HG03039 (cell line): Measurements from ENCODE around the gene HNRNPL.
"Not testable (repeated sequence)": the region's sequence is repeated elsewhere in the genome, so short reads cannot be mapped to it uniquely, and the experiment has no call there.

Source experiments
- ATAC-seq: cut with Tn5 transposase; IDR thresholded peaks from one replicate; pipeline ENCODE4 v1.9.1; 2021; ENCODE audit warnings: mild to moderate bottlenecking, moderate library complexity; ENCODE audit not compliant: unreplicated experiment

The HNRNPL gene

DNA sequence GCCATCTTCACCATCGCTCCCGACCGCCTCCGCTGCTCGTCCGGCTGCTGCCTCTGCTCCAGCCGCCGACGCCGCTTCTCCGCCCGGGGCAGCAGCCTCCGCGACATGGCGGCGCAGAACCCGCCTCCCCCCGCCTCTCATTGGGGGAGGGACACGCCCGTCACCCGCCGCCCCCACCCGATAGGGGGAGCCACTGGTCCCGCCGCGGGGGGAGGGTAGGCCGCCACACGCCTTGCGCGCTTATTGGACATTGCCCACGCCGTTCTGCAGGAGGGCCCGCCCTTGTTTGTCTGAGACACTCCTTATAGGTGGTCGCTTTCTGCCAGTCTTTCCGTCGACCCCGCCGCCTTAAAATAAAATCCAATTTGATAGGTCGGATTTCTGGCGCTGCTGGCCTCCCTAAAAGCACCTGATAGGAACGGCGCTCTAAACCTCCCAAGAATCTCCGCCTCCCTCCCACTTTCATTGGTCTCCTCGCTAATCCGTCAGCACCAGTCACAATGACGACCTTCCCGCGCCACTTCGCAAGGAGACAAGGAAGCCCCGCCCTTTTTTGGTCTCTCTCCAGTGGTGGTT, at the start of gene HNRNPL:
Gene HNRNPL (minus strand): TSS at position 127 of the 576 bp plus-strand sequence. CDS start 20 bp downstream, at position 107.
- peak; percentile 45 for ATAC-seq

DNA sequence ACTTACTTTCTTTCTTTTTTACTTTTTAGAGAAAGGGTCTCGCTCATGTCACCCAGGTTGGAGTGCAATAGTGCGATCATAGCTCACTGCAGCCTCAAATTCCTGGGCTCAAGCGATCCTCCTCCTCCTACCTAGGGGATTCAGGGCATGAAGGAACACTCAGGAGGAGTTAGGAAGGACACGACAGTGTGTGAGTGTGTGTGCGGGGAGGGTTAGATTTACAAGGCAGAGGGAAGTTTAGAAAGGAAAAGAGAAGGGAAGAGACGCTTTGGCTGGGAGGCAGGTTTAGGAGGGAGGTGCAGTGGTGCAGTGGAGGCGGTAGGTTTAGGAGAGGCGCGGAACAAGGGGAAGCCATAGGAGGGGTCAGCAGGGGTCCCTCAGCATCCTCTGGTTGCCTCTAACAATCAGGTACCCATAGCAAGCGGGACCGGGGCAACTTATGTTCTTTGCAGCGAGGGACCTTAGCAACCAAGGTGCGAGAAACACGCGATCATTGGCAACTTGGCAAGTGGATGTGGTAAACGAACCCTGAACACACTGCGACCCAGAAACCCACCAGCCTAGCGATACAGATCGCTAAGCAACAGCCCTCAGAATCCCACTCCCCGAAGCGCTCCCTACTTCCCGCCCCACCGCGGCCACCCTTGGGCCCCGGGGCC, 49.1 kb upstream of the HNRNPL start:
- ATAC-seq = no peak

DNA sequence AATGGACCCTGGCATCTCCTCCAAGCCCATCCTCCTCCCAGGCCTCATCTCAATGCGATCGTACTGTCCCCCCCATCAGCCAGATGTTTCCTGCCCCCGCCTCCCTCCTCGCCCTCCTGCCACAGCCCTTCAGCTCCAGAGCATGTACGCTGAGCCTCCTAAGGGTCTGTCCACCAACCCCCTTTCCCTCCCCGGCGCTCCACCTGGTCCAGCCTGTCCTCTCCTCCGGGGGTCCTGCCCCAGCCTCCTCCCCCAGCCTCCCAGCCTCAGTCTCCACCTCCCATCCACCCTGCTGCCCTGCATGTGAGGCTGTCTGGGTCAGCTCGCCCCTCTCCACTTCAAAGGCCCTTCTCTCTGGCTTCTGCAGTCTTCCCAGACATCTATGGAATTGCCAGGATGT, 45.2 kb upstream of the HNRNPL start:
- no peak for ATAC-seq

DNA sequence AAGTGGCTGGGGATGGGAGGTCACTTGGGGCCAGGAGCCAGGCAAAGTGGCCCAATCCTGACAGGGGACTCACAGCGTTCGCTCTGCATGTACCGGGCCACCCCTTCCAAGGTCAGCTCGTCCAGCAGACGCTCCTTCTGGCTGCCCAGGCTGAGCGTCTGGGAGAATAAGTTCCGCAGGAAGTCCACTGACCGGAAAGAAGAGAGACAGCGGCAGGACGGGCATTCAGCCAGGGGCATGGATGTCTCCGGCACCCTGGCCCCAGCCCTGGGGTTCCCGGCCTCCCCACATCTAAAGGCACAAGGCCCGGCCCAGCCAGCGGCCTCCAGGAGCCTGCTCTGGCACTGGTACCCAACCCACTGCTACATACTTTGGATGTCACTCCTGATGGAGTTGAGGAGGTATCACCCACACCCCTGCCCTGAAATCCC, 43.6 kb upstream of the HNRNPL start:
- ATAC-seq = no peak

DNA sequence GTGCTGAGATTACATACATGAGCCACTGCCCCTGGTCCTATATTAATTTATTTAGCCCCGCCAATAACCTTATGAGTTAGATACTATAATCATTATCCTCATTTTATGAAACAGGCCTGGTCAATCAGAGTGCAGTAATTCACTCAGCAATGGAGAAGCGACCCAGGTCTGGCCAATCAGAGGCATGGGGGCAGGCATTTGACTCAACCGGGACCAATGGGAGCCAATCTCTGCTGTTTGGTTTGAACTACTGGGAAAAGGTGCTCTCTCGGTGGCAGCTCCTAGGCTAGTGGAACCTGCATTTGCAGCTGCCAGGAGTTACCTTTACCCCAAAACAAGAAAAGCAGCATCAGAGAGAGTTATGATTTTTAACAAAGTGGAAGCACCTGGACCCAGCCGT, 43.1 kb upstream of the HNRNPL start:
- no peak for ATAC-seq

DNA sequence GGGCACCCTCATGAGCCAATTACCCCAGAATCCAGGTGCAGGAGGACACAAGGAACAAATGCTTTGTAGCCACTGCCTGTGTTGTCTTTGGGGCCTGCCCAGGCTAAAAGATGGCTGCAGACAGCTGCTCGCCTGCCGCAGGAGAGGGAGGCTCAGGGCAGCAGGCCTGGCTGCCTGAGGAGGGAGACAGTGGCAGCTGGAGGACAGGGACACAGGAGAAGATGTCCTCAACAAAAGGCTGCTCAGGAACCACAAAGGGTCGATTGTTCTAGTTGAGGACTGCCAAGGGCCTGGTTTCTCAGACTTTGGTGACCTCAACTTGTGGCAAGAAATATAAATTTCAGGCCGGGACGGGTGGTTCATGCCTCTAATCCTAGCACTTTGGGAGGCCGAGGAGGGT, 42.0 kb upstream of the HNRNPL start:
- no peak for ATAC-seq

DNA sequence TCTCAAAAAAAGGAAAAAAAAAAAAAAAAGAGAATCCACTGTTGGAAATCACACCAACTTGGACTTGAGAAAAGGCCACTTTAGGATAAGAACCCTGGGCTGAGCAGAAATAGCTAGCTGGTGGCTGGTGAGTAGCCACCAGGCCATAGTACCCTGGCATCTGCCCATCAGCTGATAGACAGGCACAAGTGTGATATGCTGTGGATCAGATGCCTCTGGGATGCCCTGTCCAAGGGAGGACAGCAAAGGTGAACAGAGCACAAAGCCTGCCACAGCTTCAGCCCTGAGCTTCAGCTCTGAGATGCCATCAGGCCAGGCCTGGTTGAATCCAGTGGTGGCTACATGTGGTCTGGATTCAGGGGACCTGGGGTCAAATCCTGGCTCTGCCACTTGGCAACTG, 40.9 kb upstream of the HNRNPL start:
- no peak for ATAC-seq

DNA sequence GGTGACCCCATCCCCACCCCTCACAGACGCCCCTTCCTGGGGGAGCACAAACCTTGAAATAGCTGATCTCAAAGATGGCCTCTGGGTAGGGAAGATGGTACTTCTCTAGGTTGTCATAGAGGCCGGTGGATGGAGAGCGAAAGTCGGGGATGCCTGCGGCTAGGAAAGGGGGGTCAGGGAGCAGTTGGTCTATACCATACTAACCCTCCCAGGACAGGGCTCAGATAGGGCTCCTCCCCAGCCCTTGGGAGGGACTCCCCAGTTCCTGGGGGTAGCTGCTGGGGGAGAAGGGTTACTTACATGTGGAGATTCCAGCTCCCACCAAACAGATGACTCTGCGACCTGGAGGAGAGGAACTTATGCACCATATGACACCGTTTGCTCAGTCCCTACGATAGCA, 40.0 kb upstream of the HNRNPL start:
- ATAC-seq = no peak

DNA sequence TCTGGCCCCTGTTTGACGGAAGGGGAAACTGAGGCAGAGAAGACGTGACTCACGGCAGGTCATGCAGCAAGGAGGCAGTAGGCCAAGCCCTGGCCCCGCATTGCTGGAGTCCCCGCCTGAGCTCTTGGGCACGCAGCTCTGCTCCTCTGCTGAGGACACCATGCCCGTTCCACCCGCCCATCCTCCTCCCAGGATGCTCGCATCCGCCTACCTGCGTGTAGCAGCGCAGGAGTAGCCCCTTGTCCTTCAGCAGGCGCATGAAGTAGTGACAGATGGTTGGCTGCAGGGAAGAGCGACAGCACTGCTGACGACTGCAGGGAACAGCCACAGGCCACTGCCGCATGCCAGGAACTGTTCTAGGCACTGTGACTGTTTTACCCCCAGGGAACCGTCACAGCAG, 39.1 kb upstream of the HNRNPL start:
- ATAC-seq = no peak

DNA sequence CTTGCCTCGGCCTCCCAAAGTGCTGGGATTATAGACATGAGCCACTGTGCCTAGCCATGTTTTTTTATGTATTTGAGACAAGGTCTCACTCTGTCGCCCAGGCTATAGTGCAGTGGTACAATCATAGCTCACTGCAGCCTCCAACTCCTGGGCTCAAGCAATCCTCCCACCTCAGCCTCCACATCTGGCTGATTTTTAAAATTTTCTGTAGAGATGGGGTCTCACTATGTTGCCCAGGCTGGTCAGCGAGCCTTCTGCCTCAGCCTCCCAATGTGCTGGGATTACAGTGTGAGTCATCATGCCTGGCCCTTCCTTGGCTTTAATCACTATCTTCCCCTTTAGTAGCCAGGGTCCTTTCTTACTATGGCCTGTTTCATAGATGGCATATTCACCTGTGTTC, 34.9 kb upstream of the HNRNPL start:
- not testable (repeated sequence) for ATAC-seq

DNA sequence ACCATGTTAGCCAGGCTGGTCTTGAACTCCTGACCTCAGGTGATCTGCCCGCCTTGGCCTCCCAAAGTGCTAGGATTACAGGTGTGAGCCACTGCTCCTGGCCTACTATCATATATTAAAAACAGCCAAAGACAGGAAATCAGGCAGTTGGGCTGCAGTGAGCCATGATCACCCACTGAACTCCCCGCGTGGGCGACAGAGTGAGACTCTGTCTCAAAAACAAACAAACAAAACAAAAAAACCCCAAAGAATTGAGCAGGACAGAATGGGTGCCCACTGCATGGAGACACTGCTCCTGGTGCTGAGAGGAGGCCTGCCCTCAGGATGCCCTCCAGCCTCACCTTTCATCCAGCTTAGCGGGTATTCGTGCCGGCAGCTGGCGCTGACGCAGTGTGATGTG, 33.5 kb upstream of the HNRNPL start:
- ATAC-seq = no peak

DNA sequence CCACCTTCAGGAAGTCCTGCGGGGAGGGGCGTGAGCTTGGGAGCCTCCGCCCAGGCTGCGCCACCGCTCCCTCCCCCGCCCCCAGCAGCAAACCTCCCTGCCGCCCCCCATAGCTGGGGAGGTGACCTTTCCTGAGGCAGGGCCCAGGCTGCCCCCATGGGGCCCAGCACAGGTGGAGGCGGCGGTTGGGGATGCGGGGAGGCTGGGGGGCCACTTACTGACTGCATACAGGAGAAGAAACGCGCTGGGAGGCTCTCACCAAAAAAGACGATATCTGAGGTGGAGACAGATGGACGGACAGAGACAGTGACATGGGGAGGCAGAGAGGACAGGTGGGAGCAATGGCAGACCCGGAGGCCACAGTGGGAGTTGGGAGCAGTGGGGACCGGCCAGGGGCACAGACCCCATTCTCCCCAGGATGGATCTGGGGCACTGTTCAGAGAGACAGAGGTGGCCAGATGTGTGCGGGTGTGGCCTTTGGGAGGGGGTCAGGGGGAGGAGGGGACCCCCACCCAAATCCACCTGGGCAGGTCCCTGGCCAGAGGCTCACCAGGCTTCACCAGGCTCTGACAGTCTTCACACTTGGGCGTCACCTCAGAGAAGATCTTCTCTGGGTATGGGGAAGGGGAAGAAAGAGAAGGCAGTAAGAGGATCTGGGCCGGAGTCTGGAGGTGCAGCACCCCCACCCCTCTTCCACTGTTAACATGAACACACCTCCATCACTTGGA, 31.3 kb upstream of the HNRNPL start:
- no peak for ATAC-seq

DNA sequence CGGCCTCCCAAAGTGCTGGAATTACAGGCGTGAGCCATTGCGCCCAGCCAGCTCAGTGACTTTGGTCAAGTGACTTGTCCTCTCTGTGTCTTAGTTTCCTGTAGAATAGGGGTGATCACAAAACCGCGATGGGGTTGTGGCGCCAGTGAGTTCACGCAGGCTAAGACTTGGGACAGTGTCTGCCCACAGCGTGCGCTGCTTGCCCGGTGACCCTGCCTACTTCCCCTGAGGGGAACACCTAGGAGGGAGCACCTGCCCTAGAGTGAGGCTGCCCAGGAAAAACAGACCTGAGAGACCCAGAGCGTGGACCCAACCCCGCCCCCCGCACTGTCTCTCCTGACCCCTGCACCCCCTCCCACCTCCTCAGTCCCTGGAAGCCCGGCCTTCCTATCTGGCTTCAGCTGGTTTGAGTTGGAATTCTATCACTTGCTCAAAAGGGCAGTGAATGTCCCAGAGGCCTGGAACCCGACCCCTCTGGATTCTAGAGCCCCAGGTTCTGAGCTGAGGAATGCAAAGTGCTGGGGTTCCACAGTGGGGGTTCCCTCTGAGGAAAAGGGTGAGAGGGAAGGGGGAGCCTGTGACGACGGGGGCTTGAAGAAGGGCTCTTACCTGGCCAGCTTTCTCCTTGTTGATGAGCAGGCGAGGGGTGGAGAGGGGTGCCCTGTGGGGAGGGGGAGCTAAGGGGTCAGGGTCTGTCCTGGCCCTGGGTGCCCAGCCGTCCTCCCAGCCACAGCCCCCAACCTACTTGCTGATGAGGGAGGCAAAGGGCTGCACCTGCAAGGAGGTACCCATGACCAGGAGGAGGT, 30.5 kb upstream of the HNRNPL start:
- no peak for ATAC-seq

DNA sequence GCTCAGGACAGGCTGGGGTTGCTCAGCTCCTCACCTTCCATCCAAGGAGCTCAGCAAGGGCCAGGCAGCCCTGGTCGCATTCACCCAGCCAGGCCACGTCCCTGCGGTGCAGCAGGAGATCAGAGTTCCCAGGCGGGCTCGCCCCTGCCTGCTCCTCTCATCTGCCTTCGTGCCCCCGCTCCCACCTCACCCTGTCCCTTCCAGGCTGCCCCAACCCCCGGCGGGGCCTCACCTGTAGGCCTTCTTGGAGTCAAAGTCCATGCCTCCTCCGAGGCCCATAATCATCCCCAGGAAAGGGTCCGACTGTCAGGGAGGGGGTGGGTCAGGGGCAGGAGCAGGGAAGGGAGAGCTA, 29.6 kb upstream of the HNRNPL start:
- ATAC-seq = no peak

DNA sequence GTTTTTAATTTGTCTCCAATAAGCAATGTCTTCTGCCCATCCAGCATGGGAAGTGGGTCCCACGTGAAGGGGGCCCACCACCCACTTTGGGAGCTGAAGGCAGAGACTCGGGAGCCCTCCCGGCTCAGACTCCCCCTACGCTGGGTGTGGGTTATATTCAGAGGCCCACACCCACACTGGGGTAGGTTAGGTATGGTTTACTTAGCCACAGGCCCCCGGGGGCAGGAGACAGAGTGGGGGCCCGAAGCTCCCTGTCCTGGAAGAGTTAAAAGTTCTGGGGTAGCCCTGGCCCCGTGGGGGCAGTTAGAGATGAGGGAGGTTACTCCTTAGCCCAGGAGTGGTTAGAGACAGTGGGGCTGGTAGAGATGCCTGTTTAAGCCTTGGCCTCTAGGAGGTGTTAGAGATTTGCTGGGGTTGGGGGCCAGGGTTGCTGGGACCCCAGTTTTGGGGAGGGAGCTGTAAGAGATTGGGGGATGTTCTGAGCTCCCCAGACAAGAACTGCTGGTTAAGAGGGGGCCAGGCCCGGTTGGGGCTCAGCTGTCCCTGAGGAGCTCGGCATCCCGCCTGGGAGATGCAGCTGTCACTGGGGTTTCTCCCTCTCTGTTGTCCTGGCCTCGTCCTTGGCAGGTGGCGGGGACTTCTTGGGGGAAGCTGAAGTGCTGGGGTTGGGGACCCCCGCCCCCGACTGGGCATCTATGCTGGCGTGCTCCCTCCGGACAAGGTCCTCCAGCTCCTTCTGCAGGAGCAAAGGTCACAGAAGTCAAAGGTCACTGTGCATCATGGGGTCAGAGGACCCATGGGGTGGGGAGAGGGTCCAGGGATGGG, 29.0 kb upstream of the HNRNPL start:
- no peak for ATAC-seq

DNA sequence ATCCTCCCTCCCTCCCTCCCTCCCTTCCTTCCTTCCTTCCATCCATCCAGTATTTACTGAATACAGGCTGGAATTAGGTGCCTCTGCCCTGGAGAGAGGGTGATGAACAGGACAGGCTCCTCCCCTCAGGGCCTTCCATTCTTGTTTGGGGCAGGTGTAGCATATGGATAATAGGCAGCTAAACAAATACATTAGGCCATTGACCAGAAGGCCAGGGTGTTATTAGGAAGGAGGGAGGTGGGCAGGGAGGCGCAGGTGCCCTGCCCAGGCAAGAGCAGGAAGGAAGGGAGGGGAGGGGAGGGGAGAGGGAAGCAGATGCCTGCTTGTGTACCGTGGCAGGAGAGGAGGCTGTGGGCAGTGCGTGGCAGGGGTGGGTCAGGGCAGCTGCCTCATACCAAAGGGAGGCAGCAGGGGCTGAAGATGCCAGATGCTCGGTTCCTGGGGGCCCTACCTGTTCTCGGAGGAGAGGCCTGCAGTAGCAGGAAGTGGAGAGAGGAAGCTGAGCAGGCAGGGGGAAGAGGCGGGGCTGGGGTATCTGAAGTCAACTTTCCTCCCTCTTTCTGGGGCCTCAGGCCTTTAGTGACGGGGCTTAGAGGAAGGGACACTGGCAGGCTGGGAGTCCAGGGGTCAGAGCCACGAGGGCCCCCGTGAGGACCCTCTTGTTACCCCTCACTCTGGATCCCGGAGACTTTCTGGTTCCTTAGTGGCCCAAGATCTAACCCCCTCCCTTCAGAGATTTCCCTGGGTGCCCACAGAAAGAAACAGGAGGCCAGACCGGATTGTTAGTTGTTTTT, 28.2 kb upstream of the HNRNPL start, which contains the start of gene RINL:
Gene RINL (minus strand): TSS at position 495 of the 794 bp plus-strand sequence. CDS start 1,533 bp downstream, outside the sequence.
- ATAC-seq = no peak

DNA sequence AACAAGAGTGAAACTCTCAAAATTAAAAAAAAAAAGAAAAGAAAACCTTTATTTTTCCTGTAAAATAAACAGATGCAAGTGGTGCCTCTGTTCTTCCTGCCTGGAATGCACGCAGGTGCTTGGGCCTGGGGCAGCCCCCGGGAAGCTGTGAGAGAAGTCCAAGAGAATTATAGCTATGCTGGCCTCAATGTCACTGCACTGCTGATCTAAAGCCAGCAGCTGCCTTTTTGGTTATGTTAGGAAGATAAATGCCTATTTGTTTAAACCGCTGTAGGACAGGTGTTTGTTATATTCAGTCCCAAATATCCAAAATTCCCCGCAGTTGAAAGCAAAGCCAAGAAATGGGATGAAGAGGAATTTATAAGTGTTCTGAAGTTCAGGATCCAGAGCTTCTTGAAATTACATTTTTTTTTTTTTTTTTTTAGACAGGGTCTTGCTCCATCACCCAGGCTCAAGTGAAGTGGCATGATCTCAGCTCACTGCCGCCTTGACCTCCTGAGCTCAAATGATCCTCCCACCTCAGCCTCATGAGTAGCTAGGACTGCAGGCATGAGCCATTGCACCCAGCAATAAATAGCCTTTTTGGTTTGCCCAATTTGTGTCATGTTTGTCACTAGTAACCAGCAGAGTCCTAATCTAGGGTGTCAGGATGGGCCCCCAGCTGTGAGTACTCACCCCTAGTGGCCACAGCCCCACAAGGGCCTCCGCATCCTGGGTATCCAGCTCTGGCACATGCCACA, 26.0 kb upstream of the HNRNPL start:
- ATAC-seq = no peak

DNA sequence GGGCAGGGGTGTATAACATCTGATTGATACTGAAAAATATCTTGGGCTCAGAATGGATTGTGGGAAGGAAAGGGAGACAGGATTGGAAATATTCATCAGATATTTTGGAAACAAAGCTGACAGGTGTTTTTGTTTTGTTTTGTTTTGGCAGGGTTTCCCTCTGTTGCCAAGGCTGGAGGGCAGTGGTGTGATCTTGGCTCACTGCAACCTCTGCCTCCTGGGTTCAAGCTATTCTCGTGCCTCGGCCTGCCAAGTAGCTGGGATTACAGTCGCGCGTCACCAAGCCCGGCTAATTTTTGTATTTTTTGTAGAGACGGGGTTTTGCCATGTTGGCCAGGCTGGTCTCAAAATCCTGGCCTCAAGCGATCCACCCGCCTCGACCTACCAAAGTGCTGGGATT, 23.6 kb upstream of the HNRNPL start:
- not testable (repeated sequence) for ATAC-seq

DNA sequence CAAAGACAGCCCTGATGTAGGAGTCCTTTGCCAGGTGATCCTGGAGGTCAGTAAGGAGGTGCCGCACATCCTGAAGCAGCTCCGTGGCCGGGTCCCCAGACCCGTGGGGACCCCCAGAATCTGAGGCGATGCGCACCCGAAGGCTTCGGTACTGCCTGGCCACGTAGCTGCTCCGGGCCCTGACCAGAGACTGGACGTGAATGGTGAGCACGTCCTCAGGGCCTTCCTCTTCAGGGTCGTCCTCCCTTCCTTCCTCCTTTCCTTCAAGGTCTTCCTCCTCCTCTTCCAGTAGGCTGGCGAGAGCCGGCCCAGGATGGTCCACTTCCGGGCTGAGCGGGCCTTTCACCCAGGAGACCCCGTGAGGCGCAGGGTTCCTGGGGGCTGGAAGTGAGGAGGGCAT, 20.8 kb upstream of the HNRNPL start:
- ATAC-seq = no peak
